Fibroblast of villous mesenchyme (primary cell): ENCODE data around the gene ZNF500. TPM values are rescaled to one million over a fixed set of nuclear protein-coding genes. Genes with fewer than 3 reads are reported as not detected.

Source experiments
- DNase-seq: peaks from one replicate; pipeline ENCODE4 v3.0.0-alpha.2; 2010; ENCODE audit warnings: low read depth
- H3K4me3 ChIP-seq: 2 replicates; pipeline ENCODE4 v1.5.1; 2011; ENCODE audit warnings: low read depth, mild to moderate bottlenecking, low read length
- CTCF ChIP-seq: IDR thresholded peaks from 2 replicates; pipeline ENCODE4 v1.5.1; 2012; ENCODE audit warnings: low read depth, mild to moderate bottlenecking, low read length; ENCODE audit not compliant: insufficient read depth
- total RNA-seq: library from RNA; depleted of rRNA; stranded (reverse); fragments of >200 nt; gene quantifications from 2 replicates; pipeline ENCODE4 v1.2.3, GENCODE V29; 2012

Gene ZNF500
- total RNA-seq, 1 donor: 12.5 TPM

GRCh38 chr16:4724661-4725270, 42.2 kb downstream of the ZNF500 start:
- no peak overlapping the region for H3K4me3 ChIP-seq
- no peak for TF ChIP-seq CTCF
- DNase-seq: no peak

GRCh38 chr16:4723071-4723767, 43.7 kb downstream of the ZNF500 start:
- no peak for DNase-seq
- no peak overlapping the region for H3K4me3 ChIP-seq
- no peak for TF ChIP-seq CTCF

GRCh38 chr16:4718466-4718865, 48.5 kb downstream of the ZNF500 start:
- DNase-seq: no peak
- TF ChIP-seq CTCF: no peak
- H3K4me3 ChIP-seq: no peak overlapping the region

GRCh38 chr16:4714996-4715395, 52.0 kb downstream of the ZNF500 start:
- TF ChIP-seq CTCF: no peak
- no peak for DNase-seq
- no peak overlapping the region for H3K4me3 ChIP-seq

DNA sequence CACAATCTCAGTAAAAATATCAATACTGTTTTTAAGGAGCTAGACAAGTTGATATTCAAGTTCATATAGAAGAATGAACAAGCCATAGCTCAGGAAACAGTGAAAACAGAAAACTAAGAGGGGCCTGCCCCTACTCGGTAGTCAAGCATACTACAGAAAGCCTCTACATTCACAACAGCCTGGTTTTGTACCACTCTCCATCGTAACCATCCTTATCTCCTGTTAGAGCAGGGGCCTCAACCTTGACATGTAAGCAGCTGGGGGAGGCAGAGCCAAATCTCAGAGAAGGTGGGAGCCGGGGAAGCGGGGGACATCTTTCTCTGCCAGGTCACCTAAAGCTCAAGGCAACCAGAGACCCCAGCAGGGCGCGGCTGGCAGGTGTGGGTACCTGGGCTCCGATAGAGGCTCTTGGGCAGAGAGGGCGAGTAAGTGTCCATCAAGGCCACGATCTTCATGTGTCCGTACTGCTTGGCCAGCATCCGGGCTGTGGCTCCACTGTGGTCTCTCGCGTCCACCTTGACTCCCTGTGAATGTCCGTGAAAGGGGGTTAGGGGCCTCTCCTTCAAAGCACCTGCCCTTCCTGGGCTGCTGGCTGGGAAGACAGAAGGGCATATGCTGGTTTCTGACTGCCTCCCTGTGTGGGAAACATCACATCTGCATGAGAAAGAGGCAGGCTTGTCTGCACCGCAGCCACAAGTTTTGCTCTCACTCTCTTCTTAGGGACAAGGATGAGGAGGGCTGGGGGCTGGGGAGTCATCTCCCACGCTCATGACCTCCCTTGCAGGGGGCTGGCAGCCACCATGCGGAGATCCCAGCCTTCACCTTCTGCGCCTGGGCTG, 53.1 kb downstream of the ZNF500 start:
- no peak for DNase-seq
- no peak for TF ChIP-seq CTCF
- H3K4me3 ChIP-seq: no peak overlapping the region

DNA sequence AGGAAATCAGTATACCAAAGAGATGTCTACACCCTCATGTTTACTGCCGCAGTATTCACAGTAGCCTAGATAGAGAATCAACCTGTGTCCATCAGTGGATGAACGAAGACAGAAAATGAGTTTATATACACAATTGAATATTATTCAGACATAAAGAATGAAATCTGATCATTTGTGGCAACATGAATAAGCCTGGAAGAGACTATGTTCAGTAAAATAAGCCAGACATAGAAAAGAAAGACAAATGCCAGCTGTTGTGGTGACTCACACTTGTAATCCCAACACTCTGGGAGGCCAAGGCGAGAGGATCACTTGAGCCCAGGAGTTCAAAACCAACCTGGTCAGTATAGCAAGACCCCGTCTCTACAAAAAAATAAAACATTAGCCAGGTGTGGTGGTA, 57.5 kb downstream of the ZNF500 start:
- DNase-seq: peak; percentile 27
- no peak overlapping the region for H3K4me3 ChIP-seq
- no peak for TF ChIP-seq CTCF
